ENCODE data around the gene RAB28. TPM values are rescaled to one million over a fixed set of nuclear protein-coding genes. Genes with fewer than 3 reads are reported as not detected.

RAB28 gene
- total RNA-seq, 4 donors from 2014 or later, result 5.8 to 19.5 (median 14.2) TPM

- no peak for DNase-seq
- Histone ChIP-seq H3K27ac (peak overlapping the region; percentile 92 to 98 (median 94)), H3K4me1 (peaks cover 9 to 34% (median 11%) of the 10 kb centered on the region in 3 donors), H3K36me3 (peaks cover 0 to 10% (median 0%) of the 10 kb centered on the region in 3 donors), H3K9me3 (no peaks in the 10 kb centered on the region), H3K27me3 (peaks cover 0 to 8% (median 0%) of the 10 kb centered on the region in 4 donors), H3K4me3 (peak overlapping the region; percentile 87 to 99 (median 94))
- TF ChIP-seq CTCF (IDR thresholded peaks at IDR 0.05) (no peak), POLR2A (IDR thresholded peaks at IDR 0.05) (no peak)
- 16 to 20% methylated on average over 17 of the region's 17 CpGs for WGBS, 2 donors
- intact Hi-C loops (cut with DNase I), result no loop called here
These were observed 888 bp downstream of the RAB28 start for GRCh38 chr4:13483136-13483767.

GRCh38 chr4:13481569-13481968 is 2.6 kb downstream of the RAB28 start:
- Histone ChIP-seq H3K36me3 (peaks cover 0 to 22% (median 0%) of the 10 kb centered on the region in 3 donors), H3K4me3 (no peak overlapping the region), H3K9me3 (no peaks in the 10 kb centered on the region), H3K27me3 (no peaks in the 10 kb centered on the region), H3K27ac (no peak overlapping the region), H3K4me1 (peaks cover 9 to 34% (median 11%) of the 10 kb centered on the region in 3 donors)
- 3 to 9% methylated on average over 1 of the region's 1 CpG for WGBS, 2 donors
- intact Hi-C loops (cut with DNase I), result no loop called here
- TF ChIP-seq CTCF (IDR thresholded peaks at IDR 0.05) (no peak), POLR2A (IDR thresholded peaks at IDR 0.05) (no peak)
- no peak for DNase-seq

DNA sequence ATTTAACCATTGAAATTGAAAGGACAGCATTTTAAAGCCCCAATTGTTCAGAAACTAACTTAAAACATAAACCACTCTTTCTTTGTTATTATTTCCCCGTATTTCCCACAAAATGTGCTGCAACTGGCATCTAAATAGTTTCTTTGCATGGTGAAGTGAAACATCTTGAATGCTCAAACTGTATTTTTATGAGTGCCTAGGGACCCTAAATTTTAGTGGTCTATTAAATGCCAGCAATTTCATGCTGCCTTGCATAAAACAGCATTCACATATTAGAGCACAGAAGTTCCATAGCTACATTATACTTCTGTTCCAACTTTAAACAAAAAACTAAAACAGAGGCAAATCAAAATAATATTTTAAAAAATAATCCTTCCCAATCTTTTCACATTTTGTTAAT is 5.4 kb downstream of the RAB28 start:
- Histone ChIP-seq H3K27ac (no peak overlapping the region), H3K4me1 (peaks cover 9 to 28% (median 11%) of the 10 kb centered on the region in 3 donors), H3K4me3 (no peak overlapping the region), H3K9me3 (no peaks in the 10 kb centered on the region), H3K27me3 (no peaks in the 10 kb centered on the region), H3K36me3 (peaks cover 0 to 31% (median 0%) of the 10 kb centered on the region in 3 donors)
- intact Hi-C loops (cut with DNase I), result no loop called here
- WGBS, 2 donors, result 83 to 90% methylated on average over 1 of the region's 1 CpG
- TF ChIP-seq CTCF (IDR thresholded peaks at IDR 0.05) (no peak), POLR2A (IDR thresholded peaks at IDR 0.05) (no peak)
- no peak for DNase-seq

DNA sequence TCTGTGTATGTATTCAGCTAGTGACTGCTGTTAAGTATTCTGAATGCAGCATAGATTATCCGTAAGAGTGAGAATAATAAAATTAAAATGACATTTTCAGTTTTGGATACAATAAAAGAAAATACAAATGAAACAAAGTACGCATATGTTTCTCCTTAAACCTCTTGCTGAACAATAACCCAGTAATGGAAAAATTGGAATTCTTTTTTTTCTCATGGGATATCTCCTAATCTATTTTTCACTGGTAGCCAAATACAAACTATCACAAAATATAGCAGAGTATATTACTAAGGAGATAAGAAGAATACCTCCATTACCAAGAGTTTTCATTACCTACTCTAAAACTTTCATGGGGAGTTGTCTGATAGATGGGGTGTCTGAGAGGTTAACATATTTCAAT is 6.0 kb downstream of the RAB28 start:
- Histone ChIP-seq H3K4me1 (peaks cover 5 to 23% (median 6%) of the 10 kb centered on the region in 3 donors), H3K9me3 (no peaks in the 10 kb centered on the region), H3K27ac (no peak overlapping the region), H3K27me3 (no peaks in the 10 kb centered on the region), H3K4me3 (no peak overlapping the region), H3K36me3 (peaks cover 0 to 34% (median 0%) of the 10 kb centered on the region in 3 donors)
- DNase-seq, result no peak
- TF ChIP-seq POLR2A (IDR thresholded peaks at IDR 0.05) (no peak), CTCF (IDR thresholded peaks at IDR 0.05) (no peak)
- 93 to 94% methylated on average over 2 of the region's 2 CpGs for WGBS, 2 donors
- intact Hi-C loops (cut with DNase I), result no loop called here

DNA sequence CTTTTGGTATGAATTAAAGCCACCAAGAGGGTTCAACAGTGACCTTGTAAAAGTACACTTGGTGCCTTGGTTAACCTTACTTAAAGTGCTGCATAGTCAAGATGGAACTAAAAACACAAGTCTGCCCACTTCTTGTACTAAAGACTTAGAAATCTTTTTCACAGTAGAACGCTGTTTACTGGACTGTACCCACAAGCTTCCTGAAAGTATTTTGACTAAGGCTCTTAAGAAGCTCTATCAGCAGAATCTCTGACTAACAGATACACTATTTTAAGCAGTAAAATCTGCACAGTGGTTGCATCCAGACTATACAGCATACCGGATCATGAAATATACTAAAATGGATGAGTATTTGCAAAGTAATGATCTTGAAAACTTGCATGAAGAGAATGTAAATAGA is 7.2 kb downstream of the RAB28 start:
- Histone ChIP-seq H3K27me3 (no peaks in the 10 kb centered on the region), H3K4me3 (no peak overlapping the region), H3K27ac (no peak overlapping the region), H3K9me3 (no peaks in the 10 kb centered on the region), H3K36me3 (peaks cover 0 to 34% (median 0%) of the 10 kb centered on the region in 3 donors), H3K4me1 (peaks cover 0 to 11% (median 0%) of the 10 kb centered on the region in 3 donors)
- 68% methylated on average over 2 of the region's 2 CpGs for WGBS, 2 donors
- intact Hi-C loops (cut with DNase I), result no loop called here
- TF ChIP-seq CTCF (IDR thresholded peaks at IDR 0.05) (no peak), POLR2A (IDR thresholded peaks at IDR 0.05) (no peak)
- no peak for DNase-seq
